ENCODE results near the gene TXNDC8.
"Not testable (repeated sequence)": the region's sequence is repeated elsewhere in the genome, so short reads cannot be mapped to it uniquely, and the experiment has no call there.

Gene TXNDC8

GRCh38 chr9:110337727-110338126 is at the start of gene TXNDC8:
TXNDC8 (minus strand) TSS chr9:110337863.
- no peak for DNase-seq (ENCODE audit: low read depth)

- DNase-seq (ENCODE audit: low read depth): no peak
These were observed 45.8 kb upstream of the TXNDC8 start for GRCh38 chr9:110383491-110383890.

GRCh38 chr9:110382731-110383130 is 45.1 kb upstream of the TXNDC8 start:
- no peak for DNase-seq (ENCODE audit: low read depth)

DNA sequence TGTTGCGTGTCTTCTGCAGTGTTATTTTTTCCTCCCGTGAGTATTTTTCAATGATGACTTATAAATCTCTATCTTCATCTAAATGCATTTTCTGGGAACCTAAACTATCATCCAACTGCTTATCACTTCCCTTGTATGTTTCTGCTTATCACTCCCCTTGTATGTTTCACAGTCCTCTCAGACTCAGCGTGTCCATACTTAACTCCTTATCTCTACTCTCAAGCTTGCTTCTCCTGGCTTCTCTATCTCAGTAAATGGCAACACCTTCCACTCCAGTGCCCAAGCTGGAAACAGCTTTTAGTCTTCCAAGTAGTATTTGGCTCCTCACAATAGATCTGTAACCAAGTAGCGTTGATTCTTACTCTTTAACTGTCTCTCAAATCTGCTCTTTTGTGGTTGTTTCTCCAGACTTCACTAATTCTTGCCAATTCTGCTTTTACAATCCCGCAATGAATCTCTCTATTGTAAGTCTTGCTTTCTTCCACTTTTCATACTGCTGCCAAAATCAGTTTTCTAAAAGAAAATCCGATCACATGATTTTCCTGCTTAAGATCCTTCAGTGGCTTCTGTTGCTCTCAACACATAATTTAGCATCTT is 33.8 kb upstream of the TXNDC8 start:
- DNase-seq (ENCODE audit: low read depth): no peak

DNA sequence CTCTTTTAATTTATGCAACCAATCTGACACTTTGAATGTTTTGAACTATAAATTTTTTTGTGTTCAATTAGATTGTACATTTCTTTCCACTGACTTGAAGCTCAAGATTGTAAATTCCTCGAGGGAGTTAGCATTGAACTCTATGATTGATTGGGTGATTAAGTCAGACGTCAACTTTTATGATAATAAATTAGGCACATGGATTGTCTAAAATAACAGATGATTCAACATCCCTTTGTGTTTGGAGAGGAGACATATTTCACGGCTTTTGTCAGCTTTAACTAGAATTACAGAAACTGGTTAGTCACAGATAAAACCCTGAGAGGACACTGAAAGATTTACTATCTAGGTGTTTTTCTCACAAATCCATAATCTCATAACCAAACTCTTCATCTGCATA is 32.7 kb upstream of the TXNDC8 start:
- DNase-seq (ENCODE audit: low read depth): no peak

DNA sequence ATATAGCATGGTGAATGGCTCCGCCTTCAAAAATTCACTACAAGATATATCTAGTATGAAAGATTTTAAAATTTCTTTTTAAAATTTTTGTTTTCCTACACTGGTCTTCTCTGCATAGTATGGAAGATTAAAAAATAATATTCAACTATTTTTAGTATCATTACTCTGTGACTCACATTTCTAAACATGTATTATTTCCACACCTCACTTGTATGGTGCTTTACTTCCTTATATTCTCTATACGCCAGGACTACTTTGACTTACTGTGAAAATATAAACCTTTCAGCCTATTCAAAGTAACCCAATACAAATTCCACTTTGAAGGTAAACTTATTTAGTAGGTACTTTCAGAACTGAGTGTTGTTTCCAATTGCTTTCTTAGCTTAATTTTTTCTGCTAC is 26.8 kb upstream of the TXNDC8 start:
- no peak for DNase-seq (ENCODE audit: low read depth)

DNA sequence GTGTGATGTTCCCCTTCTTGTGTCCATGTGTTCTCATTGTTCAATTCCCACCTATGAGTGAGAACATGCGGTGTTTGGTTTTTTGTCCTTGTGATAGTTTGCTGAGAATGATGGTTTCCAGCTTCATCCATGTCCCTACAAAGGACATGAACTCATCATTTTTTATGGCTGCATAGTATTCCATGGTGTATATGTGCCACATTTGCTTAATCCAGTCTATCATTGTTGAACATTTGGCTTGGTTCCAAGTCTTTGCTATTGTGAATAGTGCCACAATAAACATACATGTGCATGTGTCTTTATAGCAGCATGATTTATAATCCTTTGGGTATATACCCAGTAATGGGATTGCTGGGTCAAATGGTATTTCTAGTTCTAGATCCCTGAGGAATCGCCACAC is 21.3 kb upstream of the TXNDC8 start:
- not testable (repeated sequence) for DNase-seq (ENCODE audit: low read depth)

GRCh38 chr9:110357505-110357904 is 19.8 kb upstream of the TXNDC8 start:
- DNase-seq (ENCODE audit: low read depth): no peak

DNA sequence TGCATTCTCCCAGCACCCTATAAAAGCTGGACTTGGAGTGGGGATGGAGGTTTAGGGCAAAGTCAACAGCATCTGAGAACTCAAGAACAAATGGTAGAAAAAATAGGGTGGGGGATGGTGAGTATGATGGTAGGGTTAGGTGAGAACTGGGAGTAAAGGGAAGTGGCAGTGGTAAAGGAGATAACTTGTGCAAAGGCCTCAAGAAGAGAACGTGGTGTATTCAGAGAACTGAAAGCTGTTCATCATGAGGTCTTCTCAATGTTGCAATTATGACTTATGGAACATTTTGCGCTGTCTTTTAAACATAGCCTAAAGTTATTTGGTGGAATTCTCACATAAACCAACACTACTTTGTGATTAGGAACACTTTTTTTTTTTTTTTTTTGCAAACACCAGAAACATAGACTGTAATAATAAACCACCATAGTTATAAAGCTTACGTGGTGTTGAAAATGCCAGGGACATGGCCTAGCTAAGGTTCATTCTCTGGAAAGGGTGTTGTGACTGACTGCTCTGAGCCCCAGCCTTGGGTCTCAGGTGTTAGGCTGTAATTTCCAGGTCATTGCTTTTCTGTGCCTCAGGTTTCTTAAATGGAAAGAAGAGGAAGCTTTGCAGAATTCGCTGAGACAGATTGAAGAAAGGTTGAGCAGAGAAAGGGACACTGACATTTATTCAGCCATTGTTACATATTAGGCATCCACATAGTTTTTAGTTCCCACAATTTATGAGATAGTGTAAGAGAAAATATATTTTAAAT is 19.2 kb upstream of the TXNDC8 start:
- DNase-seq (ENCODE audit: low read depth): no peak

- no peak for DNase-seq (ENCODE audit: low read depth)
These were observed 18.2 kb upstream of the TXNDC8 start for GRCh38 chr9:110355911-110356310.

- no peak for DNase-seq (ENCODE audit: low read depth)
These were observed 13.4 kb upstream of the TXNDC8 start for GRCh38 chr9:110351009-110351467.

DNA sequence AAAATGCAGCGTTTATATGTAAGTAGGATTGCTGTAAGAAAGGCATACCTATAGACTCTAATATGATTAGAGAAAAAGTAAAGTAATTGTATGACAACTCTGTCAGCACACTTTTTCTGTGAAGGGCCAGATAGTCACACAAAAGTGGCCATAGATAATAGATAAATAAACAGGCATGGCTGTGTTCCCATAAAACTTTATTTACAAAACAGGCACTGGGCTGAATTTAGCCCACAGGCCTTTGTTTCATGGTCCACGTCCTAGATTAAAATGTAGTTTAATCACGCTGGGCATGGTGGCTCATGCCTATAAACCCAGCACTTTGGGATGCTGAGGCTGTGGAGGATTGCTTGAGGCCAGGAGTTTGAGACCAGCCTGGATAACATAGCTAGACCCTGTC is 8.7 kb upstream of the TXNDC8 start:
- DNase-seq (ENCODE audit: low read depth): no peak

GRCh38 chr9:110344821-110345220 is 7.2 kb upstream of the TXNDC8 start:
- no peak for DNase-seq (ENCODE audit: low read depth)

DNA sequence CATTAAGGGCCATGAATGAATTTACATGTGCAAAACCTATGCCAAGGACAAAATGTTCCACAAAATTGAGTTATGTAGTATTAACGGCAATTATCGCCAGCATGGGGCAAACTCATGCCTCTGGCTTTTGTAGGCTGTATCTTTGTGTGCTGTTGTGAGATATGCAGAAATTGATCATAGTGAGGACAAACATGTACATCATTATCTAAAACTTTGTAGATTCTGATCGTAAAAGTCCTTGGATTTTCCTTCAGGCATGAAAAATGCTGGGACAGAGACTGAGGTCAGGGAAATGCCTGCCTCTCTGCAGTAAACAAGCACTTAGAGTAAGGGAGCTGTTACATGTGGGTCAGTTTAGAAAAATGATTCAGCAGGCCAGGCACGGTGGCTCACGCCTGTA is 5.9 kb upstream of the TXNDC8 start:
- no peak for DNase-seq (ENCODE audit: low read depth)

DNA sequence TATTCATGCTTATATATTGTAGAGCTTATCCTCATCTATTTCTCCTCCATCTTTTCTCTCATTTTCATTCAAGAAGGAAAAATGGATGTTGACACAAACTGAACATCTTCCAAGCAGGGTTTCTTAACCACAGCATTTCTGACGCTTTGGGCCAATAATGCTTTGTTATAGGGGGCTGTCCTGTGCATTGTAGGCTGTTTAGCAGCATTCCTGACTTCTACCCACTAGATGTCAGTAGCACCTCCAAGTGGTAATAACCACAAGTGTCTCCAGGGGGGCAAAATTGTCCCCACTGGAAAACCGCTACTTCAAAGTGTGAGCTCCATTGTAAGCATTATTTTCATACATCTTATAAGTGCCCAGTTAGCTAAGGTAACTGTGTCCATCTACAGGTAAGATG is 2.6 kb upstream of the TXNDC8 start:
- DNase-seq (ENCODE audit: low read depth): no peak

DNA sequence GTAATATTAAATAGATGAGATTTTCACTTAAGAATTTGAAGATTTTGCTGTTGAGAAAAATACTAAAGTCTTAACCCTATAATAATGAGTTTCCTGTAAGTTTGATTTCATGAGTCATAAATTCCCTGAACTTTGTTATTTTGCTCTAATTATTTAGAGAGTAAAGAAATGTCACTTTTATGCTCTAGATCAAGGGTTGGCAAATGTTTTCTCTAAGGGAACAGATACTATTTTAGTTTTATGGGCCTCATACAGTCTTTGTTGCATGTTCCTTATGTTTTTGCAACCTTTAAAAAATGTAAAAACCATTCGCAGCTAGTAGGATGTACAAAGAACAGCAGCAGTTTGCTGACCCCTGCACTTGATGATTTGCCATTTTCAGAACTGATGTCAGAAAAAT is 480 bp upstream of the TXNDC8 start:
- no peak for DNase-seq (ENCODE audit: low read depth)

GRCh38 chr9:110336363-110336762 is 1.3 kb downstream of the TXNDC8 start:
- DNase-seq (ENCODE audit: low read depth): no peak

GRCh38 chr9:110334871-110335270 is 2.8 kb downstream of the TXNDC8 start:
- DNase-seq (ENCODE audit: low read depth): no peak

GRCh38 chr9:110334183-110334582 is 3.5 kb downstream of the TXNDC8 start:
- no peak for DNase-seq (ENCODE audit: low read depth)

GRCh38 chr9:110332766-110333165 is 4.9 kb downstream of the TXNDC8 start:
- DNase-seq (ENCODE audit: low read depth): no peak

DNA sequence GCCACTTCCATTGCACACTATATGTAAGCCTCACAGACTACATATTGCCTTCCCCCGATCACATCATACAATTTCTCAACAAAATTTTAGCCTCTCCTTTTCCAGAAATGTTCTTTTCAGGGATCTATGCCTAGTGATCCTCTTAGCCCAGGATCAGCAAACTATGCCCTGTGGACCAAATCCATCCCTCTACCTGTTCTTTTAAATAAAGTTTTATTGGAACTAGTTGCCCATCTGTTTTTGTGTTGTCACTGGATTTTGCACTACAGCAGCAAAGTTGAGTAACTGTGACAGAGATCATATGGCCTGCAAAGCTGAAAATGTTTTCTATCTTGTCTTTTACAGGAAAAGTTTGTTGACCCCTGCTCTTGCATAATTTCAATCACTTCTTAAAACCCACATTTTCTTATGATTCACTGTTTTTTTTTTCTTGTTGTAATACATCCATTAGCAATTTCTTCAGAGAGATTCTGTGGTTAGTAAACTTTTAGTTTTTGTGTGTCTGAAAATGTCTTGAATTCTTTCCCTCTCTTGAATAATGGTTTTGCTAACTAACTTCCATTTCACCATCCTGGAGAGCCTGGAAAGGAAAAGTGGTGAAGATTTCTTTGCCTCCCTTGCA is 7.1 kb downstream of the TXNDC8 start:
- DNase-seq (ENCODE audit: low read depth): no peak

DNA sequence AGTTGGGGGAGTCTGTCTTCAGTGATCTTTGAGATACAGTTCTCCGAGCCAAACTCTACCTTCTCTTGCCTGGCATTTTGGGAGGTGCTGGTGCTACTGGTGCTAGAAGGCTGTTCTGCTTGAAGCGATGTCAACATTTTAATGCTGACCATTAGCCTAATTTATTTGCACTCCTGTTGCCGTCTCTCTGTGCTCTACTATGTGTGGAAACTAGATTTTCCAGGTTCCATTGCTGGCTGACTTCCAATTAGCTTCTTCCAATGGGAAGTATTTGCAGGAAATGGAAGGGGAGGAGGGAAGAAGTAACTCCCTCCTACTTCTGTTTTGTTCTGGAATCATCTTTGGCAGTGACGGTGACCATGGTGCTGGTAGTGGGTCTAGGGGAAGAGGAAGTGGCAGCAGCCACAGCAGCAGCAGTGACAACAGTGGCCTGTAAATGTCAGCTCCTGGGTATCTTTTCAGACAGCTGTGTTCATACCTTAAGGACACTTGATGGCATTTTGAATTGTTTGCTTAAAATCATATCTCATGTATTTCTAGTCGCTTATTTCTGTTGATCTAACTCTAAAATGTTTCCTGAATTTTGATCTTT is 7.9 kb downstream of the TXNDC8 start:
- no peak for DNase-seq (ENCODE audit: low read depth)

DNA sequence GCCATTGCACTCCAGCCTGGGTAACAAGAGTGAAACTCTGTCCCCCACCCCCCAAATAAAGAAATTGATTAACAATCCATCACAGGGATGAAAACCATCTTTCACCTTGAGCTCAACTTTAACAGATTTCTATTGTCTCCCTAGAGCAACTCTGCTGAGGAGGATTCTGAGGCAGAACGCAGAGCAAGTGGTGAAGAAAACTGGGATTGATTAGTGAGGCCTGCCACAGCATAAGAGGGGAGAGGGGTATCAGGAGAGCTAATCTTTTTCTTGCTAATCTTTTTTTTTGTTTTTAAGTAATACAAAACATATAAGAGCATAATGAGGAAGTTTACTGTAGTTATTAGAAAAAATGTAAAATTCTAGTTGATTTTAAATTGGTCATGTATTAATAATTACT is 8.9 kb downstream of the TXNDC8 start:
- no peak for DNase-seq (ENCODE audit: low read depth)
